Measurements from ENCODE around the gene STXBP6.

- TF ChIP-seq CTCF (IDR thresholded peaks at IDR 0.05; ENCODE audit: insufficient read depth, low read length, poor library complexity, severe bottlenecking) (no peak), EZH2phosphoT487 (conservative IDR thresholded peaks at IDR 0.05; ENCODE audit: low read length) (no peak)
These were observed 233.7 kb downstream of the STXBP6 start for GRCh38 chr14:24816011-24816928.

Measured in SU-DHL-6 (cell line).